Activated CD4-positive, alpha-beta T cell treated with anti-CD3 and anti-CD28 coated beads, Interleukin-2, amount 10 ng/mL, durations not matched to agents 7 days and 5 days (primary cell): Measurements from ENCODE around the gene ADCY4. TPM values are rescaled to one million over a fixed set of nuclear protein-coding genes. Genes with fewer than 3 reads are reported as not detected.

ENCODE experiments used
- CTCF ChIA-PET: fragments of 350-600 bp; sonication (Branson Sonifier 250); formaldehyde crosslinking; loops from one replicate; lab custom pipeline; 2021; ENCODE audit warnings: antibody characterized with exemption; lab: Charles Lee
- POLR2A ChIA-PET: fragments of 350-600 bp; sonication (Branson Sonifier 250); formaldehyde crosslinking; loops from one replicate; lab custom pipeline; 2021; ENCODE audit warnings: antibody characterized with exemption; lab: Charles Lee
- DNase-seq: peaks from one replicate; pipeline ENCODE4 v3.0.0-alpha.2; 2020
- H3K27ac Mint-ChIP-seq: one replicate; pipeline ENCODE4 v1.8.0; 2021; ENCODE audit warnings: mild to moderate bottlenecking, moderate library complexity, mixed read lengths
- H3K27me3 Mint-ChIP-seq: one replicate; pipeline ENCODE4 v1.8.0; 2021; ENCODE audit warnings: mixed read lengths
- H3K36me3 Mint-ChIP-seq: one replicate; pipeline ENCODE4 v1.8.0; 2021; ENCODE audit warnings: low read depth, mixed read lengths
- H3K4me1 Mint-ChIP-seq: one replicate; pipeline ENCODE4 v1.8.0; 2021; ENCODE audit warnings: mixed read lengths
- H3K4me3 Mint-ChIP-seq: one replicate; pipeline ENCODE4 v1.8.0; 2021; ENCODE audit warnings: mild to moderate bottlenecking, moderate library complexity, mixed read lengths
- H3K9me3 Mint-ChIP-seq: one replicate; pipeline ENCODE4 v1.8.0; 2021; ENCODE audit warnings: mixed read lengths
- total RNA-seq, 2 experiments: library from RNA; stranded (reverse); gene quantifications; one replicate each; pipeline ENCODE4 v1.2.3, GENCODE V29; 2021

The ADCY4 gene
- total RNA-seq, 2 experiments from 2014 or later = 4.1 to 5.3 TPM

DNA sequence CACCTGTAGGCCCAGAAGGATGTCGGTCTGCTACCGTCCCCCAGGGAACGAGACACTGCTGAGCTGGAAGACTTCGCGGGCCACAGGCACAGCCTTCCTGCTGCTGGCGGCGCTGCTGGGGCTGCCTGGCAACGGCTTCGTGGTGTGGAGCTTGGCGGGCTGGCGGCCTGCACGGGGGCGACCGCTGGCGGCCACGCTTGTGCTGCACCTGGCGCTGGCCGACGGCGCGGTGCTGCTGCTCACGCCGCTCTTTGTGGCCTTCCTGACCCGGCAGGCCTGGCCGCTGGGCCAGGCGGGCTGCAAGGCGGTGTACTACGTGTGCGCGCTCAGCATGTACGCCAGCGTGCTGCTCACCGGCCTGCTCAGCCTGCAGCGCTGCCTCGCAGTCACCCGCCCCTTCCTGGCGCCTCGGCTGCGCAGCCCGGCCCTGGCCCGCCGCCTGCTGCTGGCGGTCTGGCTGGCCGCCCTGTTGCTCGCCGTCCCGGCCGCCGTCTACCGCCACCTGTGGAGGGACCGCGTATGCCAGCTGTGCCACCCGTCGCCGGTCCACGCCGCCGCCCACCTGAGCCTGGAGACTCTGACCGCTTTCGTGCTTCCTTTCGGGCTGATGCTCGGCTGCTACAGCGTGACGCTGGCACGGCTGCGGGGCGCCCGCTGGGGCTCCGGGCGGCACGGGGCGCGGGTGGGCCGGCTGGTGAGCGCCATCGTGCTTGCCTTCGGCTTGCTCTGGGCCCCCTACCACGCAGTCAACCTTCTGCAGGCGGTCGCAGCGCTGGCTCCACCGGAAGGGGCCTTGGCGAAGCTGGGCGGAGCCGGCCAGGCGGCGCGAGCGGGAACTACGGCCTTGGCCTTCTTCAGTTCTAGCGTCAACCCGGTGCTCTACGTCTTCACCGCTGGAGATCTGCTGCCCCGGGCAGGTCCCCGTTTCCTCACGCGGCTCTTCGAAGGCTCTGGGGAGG is 23.9 kb downstream of the ADCY4 start, which contains the start of gene LTB4R:
Gene LTB4R, plus strand, starts transcription at position 857 of the 959 bp plus-strand sequence. CDS start 4,150 bp downstream, outside the sequence.
- CTCF ChIA-PET = interaction anchor here (0.6 to 9.6 kb wide), 17 partner anchors 11 to 128 kb away, joined by 3 to 136 read pairs (median 5); partner anchors contain the start of genes CHMP4A, DHRS1, MDP1 and NOP9
- no peaks in the 10 kb centered on the region for H3K9me3 Mint-ChIP-seq
- peak; percentile 62 for DNase-seq
- H3K4me3 Mint-ChIP-seq = peak within 1 kb of the TSS; percentile 77
- peaks cover 81% of the 10 kb centered on the region for H3K4me1 Mint-ChIP-seq
- H3K36me3 Mint-ChIP-seq = peaks cover 60% of the 10 kb centered on the region
- H3K27ac Mint-ChIP-seq = peak within 1 kb of the TSS; percentile 87
- POLR2A ChIA-PET = interaction anchor here (0.7 to 1.4 kb wide), 2 partner anchors 11 to 69 kb away, joined by 3 to 4 read pairs; partner anchors contain the start of genes NOP9 and TINF2
- no peaks in the 10 kb centered on the region for H3K27me3 Mint-ChIP-seq

DNA sequence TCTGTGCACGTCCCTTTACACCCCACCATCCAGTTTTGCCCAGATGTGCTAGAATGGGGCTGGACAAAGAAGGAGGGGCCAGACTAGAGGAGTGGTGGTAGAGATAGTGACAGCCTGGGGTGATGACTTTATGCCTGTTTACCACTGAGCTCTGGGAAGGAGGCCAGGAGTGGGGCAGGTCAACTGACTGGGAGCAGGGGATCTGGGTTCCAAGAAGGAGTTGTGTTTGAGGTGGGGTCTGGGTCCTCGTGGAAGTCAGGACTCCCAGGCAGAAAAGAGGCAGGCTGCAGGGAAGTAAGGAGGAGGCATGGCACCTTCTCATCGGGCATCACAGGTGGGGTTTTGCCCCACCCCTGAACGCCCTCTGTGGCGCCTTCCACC is 24.6 kb downstream of the ADCY4 start:
- H3K4me1 Mint-ChIP-seq = peaks cover 75% of the 10 kb centered on the region
- peaks cover 63% of the 10 kb centered on the region for H3K36me3 Mint-ChIP-seq
- H3K27ac Mint-ChIP-seq = peak overlapping the region; percentile 73
- ChIA-PET POLR2A (interaction anchor here (0.7 kb wide), 1 partner anchor 10 kb away, joined by 4 read pairs; the partner anchor contains the start of gene NOP9), CTCF (interaction anchor here (0.7 to 9.6 kb wide), 14 partner anchors 8 to 127 kb away, joined by 3 to 136 read pairs (median 6); partner anchors contain the start of genes CHMP4A, DHRS1, NOP9 and TINF2)
- no peaks in the 10 kb centered on the region for H3K9me3 Mint-ChIP-seq
- no peaks in the 10 kb centered on the region for H3K27me3 Mint-ChIP-seq
- DNase-seq = no peak
- peak overlapping the region; percentile 77 for H3K4me3 Mint-ChIP-seq

DNA sequence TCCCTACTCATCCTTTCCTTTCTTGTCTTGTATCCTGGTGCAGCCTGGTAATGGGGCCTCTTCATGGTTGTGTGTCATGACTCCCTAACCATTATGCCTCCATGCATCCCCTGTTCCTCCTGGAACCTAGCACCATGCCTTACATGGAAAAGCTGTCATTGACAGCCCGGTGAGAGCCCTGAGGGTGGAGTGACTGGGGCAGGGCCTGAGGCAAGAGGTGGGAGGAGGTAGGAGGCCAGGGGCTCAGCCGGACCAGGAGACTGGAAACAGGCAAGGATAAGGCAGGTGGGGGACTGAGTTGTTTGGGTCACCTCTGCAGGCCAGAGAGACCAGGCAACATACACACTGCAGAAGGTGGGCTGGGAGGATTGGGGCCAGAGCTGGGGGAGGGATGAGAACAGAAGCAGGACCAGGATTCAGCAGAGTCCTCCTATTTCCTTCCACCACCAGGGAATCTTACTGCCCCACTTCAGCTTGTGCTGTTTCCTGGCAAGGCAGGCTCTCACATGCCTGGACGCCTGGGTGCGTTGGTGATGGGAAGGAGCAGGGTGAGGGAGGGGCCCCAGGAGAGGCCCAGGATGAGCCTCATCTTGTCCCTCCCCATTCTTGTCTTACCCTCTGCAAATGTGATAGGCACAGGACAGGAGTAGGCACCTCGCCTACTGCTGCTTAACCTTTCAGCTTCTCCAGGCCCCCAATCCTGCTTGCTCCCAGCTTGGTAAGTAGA is 25.2 kb downstream of the ADCY4 start, which contains the start of gene LTB4R2:
Gene LTB4R2, plus strand, starts transcription at position 603 of the 727 bp plus-strand sequence. CDS start 525 bp downstream, outside the sequence.
- no peak for DNase-seq
- peaks cover 66% of the 10 kb centered on the region for H3K36me3 Mint-ChIP-seq
- H3K27ac Mint-ChIP-seq = peak within 1 kb of the TSS; percentile 87
- H3K4me3 Mint-ChIP-seq = peak within 1 kb of the TSS; percentile 77
- CTCF ChIA-PET = interaction anchor here (0.7 to 9.6 kb wide), 20 partner anchors 9 to 149 kb away, joined by 3 to 136 read pairs (median 6); partner anchors contain the start of genes CHMP4A, DHRS1, IRF9 and MDP1
- no peaks in the 10 kb centered on the region for H3K9me3 Mint-ChIP-seq
- POLR2A ChIA-PET = interaction anchor here (0.7 kb wide), 1 partner anchor 9 kb away, joined by 4 read pairs; the partner anchor contains the start of gene NOP9
- H3K4me1 Mint-ChIP-seq = peaks cover 70% of the 10 kb centered on the region
- H3K27me3 Mint-ChIP-seq = no peaks in the 10 kb centered on the region

DNA sequence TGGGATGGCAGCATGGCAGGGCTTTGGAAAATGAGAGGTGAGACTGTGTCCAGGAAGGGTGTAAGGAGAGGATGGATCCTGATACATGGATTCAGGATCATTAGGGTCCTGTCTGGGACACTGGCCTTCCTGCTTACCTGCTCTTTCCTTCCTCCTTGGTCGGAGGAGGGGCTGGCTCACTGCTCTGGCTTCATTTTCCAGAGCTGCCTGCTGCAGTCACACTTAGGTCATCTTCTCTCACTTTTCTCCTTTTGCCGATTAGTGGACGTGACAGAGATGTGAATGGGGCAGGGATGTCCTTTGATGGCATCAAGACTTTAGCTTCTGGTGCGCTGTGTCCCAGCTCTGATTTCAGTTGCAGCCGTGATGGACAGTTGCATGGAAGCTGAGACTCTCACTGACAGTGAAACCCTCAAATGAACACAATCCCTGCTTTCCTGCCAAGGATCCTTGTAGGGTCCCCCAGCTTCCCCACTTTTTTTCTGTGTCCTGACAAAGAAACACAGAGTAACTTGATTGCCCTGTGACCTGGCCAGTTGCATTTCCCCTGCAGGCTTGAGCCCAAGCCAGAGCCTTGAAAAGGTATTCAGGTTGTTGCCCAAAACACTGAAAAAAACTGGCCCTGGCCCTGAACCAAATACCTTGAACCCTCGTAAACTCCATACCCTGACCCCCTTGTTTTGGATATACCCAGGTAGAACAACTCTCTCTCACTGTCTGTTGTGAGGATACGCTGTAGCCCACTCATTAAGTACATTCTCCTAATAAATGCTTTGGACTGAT is 26.3 kb downstream of the ADCY4 start:
- ChIA-PET POLR2A (interaction anchor here (1.3 kb wide), 1 partner anchor 113 kb away, joined by 3 read pairs; the partner anchor contains the start of gene TM9SF1), CTCF (interaction anchor here (0.8 to 9.6 kb wide), 28 partner anchors 8 to 165 kb away, joined by 3 to 136 read pairs (median 6); partner anchors contain the start of genes CHMP4A, DHRS1, IRF9 and MDP1)
- Mint-ChIP-seq H3K27ac (no peak overlapping the region), H3K4me1 (peaks cover 58% of the 10 kb centered on the region), H3K36me3 (peaks cover 68% of the 10 kb centered on the region), H3K4me3 (no peak overlapping the region), H3K9me3 (no peaks in the 10 kb centered on the region), H3K27me3 (no peaks in the 10 kb centered on the region)
- no peak for DNase-seq

DNA sequence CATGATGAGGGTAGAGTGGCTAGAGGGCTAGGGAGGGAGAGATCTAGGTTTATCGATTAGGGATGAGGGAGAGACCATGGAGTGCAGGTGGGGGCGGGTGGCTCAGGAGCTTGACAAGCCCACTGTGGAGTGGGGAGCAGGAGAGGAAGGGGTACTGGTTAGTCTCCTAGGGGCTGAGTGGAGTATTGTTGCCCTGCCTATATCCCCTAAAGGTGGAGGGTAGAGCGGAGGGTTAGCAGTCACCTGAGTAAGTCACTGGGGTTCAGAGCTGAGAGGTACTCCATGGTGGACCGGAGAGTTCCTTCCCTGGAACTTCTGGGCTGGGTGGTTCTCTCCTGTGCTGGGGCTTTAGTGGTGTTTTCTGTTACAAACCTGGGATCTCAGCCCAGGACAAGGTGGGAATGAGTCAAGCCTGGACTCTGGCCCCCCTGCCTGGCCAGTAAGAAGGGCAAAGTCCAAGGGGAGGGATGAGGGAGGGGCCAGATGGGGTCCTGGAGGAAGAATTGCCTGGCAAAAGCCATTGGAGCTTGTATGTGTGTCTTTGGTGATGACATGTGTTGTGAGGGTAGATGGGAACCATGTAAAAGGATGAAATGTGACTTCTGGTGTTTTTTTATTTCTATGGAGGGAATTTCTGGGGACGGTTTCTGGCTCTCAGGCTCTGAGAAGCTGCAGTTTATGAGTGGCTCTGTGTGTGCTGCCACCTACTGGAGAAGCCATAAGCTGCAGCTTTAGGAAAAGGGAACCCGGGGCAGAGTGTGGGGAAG is 27.1 kb downstream of the ADCY4 start, which contains the start of gene CIDEB:
Gene CIDEB, minus strand, starts transcription at position 403 of the 767 bp plus-strand sequence. Its CDS starts 119 bp downstream, at position 284.
- peak; percentile 71 for DNase-seq
- peaks cover 71% of the 10 kb centered on the region for H3K36me3 Mint-ChIP-seq
- POLR2A ChIA-PET = interaction anchor here (0.5 to 1.3 kb wide), 2 partner anchors 60 to 112 kb away, joined by 3 read pairs; partner anchors contain the start of gene TM9SF1

DNA sequence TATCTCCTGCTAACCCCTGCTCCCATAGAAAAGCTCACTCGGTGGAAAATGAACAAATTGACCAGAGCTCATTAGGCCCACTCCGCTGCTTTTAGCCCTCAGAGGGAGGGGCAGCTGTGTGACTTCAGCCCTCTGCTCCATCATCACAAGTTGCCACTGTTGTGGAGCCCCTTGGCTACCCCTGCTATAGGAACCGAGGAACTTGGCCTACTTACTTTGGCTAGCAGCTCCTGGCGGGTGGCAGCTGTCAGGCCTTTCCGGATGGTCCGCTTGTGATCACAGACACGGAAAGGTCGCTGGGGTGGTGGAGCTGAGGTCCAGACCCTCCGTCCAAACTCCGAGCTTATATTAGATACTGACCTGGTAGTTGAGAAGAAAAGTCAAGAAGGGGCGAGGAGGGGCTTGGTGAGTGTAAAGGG is 27.7 kb downstream of the ADCY4 start:
- DNase-seq = no peak
- Mint-ChIP-seq H3K36me3 (peaks cover 73% of the 10 kb centered on the region), H3K27ac (no peak overlapping the region), H3K4me3 (no peak overlapping the region), H3K27me3 (no peaks in the 10 kb centered on the region), H3K9me3 (no peaks in the 10 kb centered on the region), H3K4me1 (peaks cover 46% of the 10 kb centered on the region)
- ChIA-PET POLR2A (interaction anchor here (1.3 kb wide), 1 partner anchor 112 kb away, joined by 3 read pairs; the partner anchor contains the start of gene TM9SF1), CTCF (interaction anchor here (0.5 to 9.6 kb wide), 18 partner anchors 7 to 185 kb away, joined by 3 to 136 read pairs (median 12); partner anchors contain the start of genes DHRS1, IRF9, MDP1 and NOP9)

More for the DNA sequence above, 27.1 kb downstream of the ADCY4 start, which contains the start of gene CIDEB:
- Mint-ChIP-seq H3K27me3 (no peaks in the 10 kb centered on the region), H3K27ac (peak within 1 kb of the TSS; percentile 48), H3K4me1 (peaks cover 50% of the 10 kb centered on the region), H3K4me3 (no peak within 1 kb of the TSS), H3K9me3 (no peaks in the 10 kb centered on the region)
- CTCF ChIA-PET = interaction anchor here (0.8 to 9.6 kb wide), 29 partner anchors 8 to 164 kb away, joined by 3 to 136 read pairs (median 6); partner anchors contain the start of genes CHMP4A, DHRS1, IRF9 and MDP1

DNA sequence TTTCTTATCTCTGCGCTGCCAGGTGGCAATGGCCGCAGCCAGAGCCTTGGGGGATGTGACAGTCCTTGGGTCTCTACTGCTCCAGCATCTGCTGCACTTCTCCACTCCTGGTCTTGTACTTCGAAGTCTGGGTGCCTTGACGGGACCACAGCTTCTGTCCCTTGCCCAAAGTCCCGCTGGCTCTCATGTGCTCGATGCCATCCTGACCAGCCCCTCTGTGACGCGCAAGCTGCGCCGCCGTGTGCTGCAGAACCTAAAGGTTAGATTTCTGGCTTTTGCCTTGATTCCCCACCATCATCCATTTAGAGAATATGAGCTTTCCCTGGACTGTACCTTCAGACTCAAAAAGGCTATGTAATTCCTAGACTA is 30.9 kb downstream of the ADCY4 start:
- Mint-ChIP-seq H3K27me3 (no peaks in the 10 kb centered on the region), H3K27ac (no peak overlapping the region), H3K36me3 (peaks cover 75% of the 10 kb centered on the region), H3K4me3 (no peak overlapping the region), H3K9me3 (no peaks in the 10 kb centered on the region), H3K4me1 (peaks cover 43% of the 10 kb centered on the region)
- DNase-seq = no peak
- POLR2A ChIA-PET = interaction anchor here (0.5 kb wide), 1 partner anchor 73 kb away, joined by 6 read pairs; no protein-coding TSS in a partner anchor
- CTCF ChIA-PET = interaction anchor here (1.3 to 8.7 kb wide), 4 partner anchors 7 to 62 kb away, joined by 3 to 111 read pairs (median 40); partner anchors contain the start of genes CIDEB, LTB4R, LTB4R2 and TINF2

DNA sequence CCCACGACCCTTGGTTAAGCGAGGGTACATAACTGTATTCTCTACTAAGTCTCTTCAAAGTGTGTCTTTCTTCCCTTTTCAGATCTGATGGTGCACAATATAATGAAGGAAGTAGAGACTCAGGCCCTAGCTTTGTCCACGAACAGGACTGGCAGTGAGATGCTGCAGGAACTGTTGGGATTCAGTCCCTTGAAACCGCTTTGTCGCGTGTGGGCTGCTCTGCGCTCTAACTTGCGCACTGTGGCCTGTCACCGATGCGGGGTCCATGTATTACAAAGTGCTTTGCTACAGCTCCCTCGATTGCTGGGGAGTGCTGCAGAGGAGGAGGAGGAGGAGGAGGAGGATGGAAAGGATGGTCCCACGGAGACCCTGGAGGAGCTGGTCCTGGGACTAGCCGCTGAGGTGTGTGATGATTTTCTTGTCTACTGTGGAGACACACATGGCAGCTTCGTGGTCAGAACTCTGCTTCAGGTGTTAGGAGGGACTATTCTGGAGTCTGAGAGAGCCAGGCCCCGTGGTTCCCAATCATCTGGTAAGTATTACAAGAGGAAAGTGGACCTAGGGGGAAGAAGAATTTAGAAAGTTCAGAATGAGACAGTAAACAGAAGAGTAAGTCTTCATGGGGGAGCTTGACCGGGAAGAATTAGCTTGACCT is 34.4 kb downstream of the ADCY4 start:
- CTCF ChIA-PET = interaction anchor here (0.8 to 8.7 kb wide), 11 partner anchors 10 to 136 kb away, joined by 3 to 111 read pairs (median 4); partner anchors contain the start of genes CIDEB, LTB4R, LTB4R2 and RABGGTA
- Mint-ChIP-seq H3K36me3 (peaks cover 54% of the 10 kb centered on the region), H3K9me3 (no peaks in the 10 kb centered on the region), H3K27ac (peak overlapping the region; percentile 93), H3K27me3 (no peaks in the 10 kb centered on the region), H3K4me1 (peaks cover 53% of the 10 kb centered on the region), H3K4me3 (peak overlapping the region; percentile 89)
- DNase-seq = no peak
- POLR2A ChIA-PET = interaction anchor here (1.3 to 1.6 kb wide), 2 partner anchors 10 to 59 kb away, joined by 4 to 5 read pairs; partner anchors contain the start of gene TINF2

DNA sequence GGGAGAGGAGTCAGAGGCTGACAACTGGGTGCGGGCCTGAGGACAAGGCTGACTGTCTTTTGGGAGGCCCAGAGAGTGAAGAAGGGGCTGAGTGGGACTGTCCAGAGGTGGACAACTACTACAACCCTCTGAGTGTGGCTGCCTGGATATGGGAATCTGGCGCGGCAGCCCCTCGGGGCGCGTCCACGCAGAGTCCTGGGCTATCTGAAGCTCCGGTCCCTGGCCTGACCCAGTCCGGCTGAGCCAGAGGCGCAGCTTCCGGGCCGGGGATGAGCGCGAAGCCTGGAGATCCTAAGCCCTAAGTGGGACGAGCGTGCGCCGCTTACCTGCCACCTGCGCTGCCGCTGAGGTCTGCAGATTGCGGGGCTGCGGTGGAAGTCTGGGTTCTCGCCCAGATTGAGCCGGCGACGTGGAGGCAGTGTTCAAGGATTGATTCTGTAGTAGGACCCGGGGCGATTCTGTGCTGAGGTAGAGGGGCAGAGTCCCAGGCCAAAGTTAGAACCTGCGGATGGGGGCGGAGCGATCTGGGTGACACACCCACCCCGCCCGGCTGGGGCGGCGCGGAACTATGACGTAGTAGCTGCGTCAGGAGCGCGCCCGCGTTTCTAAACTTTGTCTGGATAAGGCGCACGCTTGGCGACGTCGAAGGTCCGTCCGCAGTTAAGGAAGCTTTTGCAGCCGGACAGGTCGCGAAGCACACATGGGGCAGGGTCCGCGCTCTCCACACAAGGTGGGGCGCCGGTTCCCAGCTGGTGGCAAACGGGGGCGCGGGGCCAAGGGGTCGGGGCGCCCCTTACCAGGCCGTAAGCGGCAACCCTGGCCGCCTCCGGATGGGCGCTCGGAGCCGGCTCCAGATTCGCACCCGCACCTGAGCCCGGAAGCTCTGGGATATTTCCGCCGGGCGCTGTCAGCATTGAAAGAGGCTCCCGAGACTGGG is 35.3 kb downstream of the ADCY4 start, which contains the start of the genes DHRS1 and NOP9:
Gene DHRS1, minus strand, starts transcription at position 526 of the 937 bp plus-strand sequence. CDS start 674 bp downstream, outside the sequence.
Gene NOP9, plus strand, starts transcription at position 596 of the 937 bp plus-strand sequence. Its CDS starts 105 bp downstream, at position 701.
- Mint-ChIP-seq H3K4me3 (peak within 1 kb of the TSS; percentile 89), H3K36me3 (peaks cover 45% of the 10 kb centered on the region), H3K27me3 (no peaks in the 10 kb centered on the region), H3K9me3 (no peaks in the 10 kb centered on the region), H3K4me1 (peaks cover 53% of the 10 kb centered on the region), H3K27ac (peak within 1 kb of the TSS; percentile 93)
- ChIA-PET CTCF (interaction anchor here (0.6 to 8.7 kb wide), 14 partner anchors 9 to 137 kb away, joined by 3 to 111 read pairs (median 4); partner anchors contain the start of genes CIDEB, KHNYN, LTB4R and LTB4R2), POLR2A (interaction anchor here (1.3 to 1.6 kb wide), 2 partner anchors 11 to 58 kb away, joined by 4 to 5 read pairs; partner anchors contain the start of gene TINF2)
- DNase-seq = peak; percentile 92
